Measurements from ENCODE around the gene SLC22A4.

DNA sequence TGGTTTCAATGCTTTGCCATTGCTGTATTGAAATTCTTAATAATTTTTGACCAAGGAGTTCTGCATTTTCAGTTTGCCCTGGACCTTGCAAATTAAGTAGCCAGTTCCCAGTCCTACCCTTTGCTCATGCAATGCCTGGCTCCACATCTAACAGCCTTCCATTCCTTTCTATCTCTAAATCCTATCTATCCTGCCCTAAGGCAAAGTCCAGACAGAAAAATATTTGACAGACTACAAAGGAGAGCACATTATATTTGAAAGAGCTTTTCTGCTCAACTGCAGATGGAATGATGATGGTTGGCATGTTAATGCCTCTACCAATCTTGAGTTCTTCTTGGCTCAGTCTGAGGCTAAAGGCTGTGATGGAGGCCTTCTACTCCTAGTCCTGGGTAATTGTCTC lies 15.5 kb downstream of the SLC22A4 start:
- TF ChIP-seq CTCF (IDR thresholded peaks at IDR 0.05; ENCODE audit: low read length) (no peak), EZH2 (optimal IDR thresholded peaks at IDR 0.05; ENCODE audit: low read depth, low read length) (no peak), EZH2phosphoT487 (IDR thresholded peaks at IDR 0.05; ENCODE audit: low read length) (no peak)

All from MM.1S (cell line).